ENCODE measurements around the gene SIX6. TPM values are rescaled to one million over a fixed set of nuclear protein-coding genes. Genes with fewer than 3 reads are reported as not detected.
A peak's percentile ranks its signal among the peaks of the same experiment; 100 is the strongest.

The SIX6 gene
- total RNA-seq, 1 experiment from 2014 or later, result not detected

DNA sequence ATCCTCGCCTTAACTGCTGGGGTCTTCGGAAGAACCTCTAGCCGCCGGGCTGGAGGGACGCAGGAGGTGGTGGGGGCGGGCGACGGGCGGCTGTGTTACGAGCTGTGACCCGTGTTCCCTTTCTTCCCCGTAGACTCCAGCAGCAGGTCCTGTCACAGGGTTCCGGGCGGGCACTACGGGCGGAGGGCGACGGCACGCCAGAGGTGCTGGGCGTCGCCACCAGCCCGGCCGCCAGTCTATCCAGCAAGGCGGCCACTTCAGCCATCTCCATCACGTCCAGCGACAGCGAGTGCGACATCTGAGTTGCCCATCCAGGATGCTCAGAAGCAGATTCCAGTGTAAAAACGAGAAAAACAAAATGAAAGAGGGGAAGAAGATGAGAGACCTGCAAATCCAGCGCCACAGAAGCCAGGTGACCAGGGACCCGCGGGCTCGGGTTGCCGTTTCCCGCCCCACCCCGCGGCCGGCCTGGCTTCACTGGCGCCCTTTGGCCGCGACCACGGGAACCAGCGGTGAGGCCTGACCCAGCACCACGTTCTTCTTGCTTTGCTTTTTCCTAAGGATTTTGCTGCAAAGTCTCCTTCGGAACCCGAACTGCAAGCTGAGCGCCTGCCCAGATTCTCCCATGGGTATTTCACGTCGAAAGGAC lies 2.1 kb downstream of the SIX6 start:
- Mint-ChIP-seq H3K36me3 (ENCODE audit: insufficient read depth in 1 of 3, low read depth in 3 of 3) (no peaks in the 10 kb centered on the region), H3K4me3 (peak overlapping the region; percentile 39 to 85; a peak in 4 of 5 replicates), H3K27ac (no peak overlapping the region), H3K27me3 (ENCODE audit: low read depth) (peaks cover 96% of the 10 kb centered on the region), H3K9me3 (peaks cover 3 to 17% of the 10 kb centered on the region in 2 experiments; a peak in 1 of 5 replicates), H3K4me1 (peaks cover 44 to 63% of the 10 kb centered on the region in 2 experiments)
- Histone ChIP-seq H2AK5ac (ENCODE audit: insufficient read length, low read length) (no peak overlapping the region), H4K5ac (ENCODE audit: insufficient read length, low read depth, low read length) (no peak overlapping the region), H3T11ph (ENCODE audit: low read length) (no peak overlapping the region), H2BK120ac (ENCODE audit: low read depth, low read length, poor library complexity, severe bottlenecking) (no peak overlapping the region), H3K23ac (ENCODE audit: insufficient read length, low read depth, low read length) (no peak overlapping the region), H4K91ac (ENCODE audit: insufficient read length, low read depth, low read length) (no peak overlapping the region), H3K79me2 (ENCODE audit: insufficient read depth, low read length) (no peaks in the 10 kb centered on the region), H3K4ac (ENCODE audit: low read depth, low read length) (no peak overlapping the region), H3K9me3 (ENCODE audit: control insufficient read depth, low read depth, low read length) (no peaks in the 10 kb centered on the region), H2BK20ac (ENCODE audit: low read depth, low read length, poor library complexity, severe bottlenecking) (no peak overlapping the region), H3K79me1 (ENCODE audit: insufficient read depth, low read depth, low read length, poor library complexity, severe bottlenecking) (no peaks in the 10 kb centered on the region), H3K27ac (ENCODE audit: insufficient read length, low read depth, low read length) (no peak overlapping the region), H3K4me1 (ENCODE audit: insufficient read depth, low read length) (peaks cover 4% of the 10 kb centered on the region; the same call in 1 of the 2 replicates), H3K4me2 (ENCODE audit: insufficient read depth, insufficient read length, low read length) (peak overlapping the region; percentile 83), H2BK12ac (ENCODE audit: insufficient read length, low read depth, low read length) (no peak overlapping the region), H2BK15ac (ENCODE audit: low read depth, low read length) (no peak overlapping the region), H2BK5ac (ENCODE audit: insufficient read length, low read length) (no peak overlapping the region), H3K27me3 (ENCODE audit: insufficient read depth, low read length) (peaks cover 72% of the 10 kb centered on the region), H2AFZ (ENCODE audit: low read length) (no peak overlapping the region), H4K8ac (replicated peaks; ENCODE audit: insufficient read length, low read depth, low read length) (no peak overlapping the region), H3K18ac (ENCODE audit: insufficient read length, low read depth, low read length) (no peak overlapping the region), H3K23me2 (ENCODE audit: insufficient read length, low read depth, low read length, poor library complexity, severe bottlenecking) (peaks cover 29% of the 10 kb centered on the region), H4K20me1 (ENCODE audit: control insufficient read depth, insufficient read depth, insufficient read length) (peaks cover 4% of the 10 kb centered on the region), H3K9ac (ENCODE audit: extremely low read depth, insufficient read length, low read length) (no peak overlapping the region), H3K14ac (ENCODE audit: insufficient read depth, low read length) (no peak overlapping the region), H3K56ac (ENCODE audit: insufficient read length, low read depth, low read length) (no peak overlapping the region)
- no CpG with 5 or more reads among the region's 49 CpGs for WGBS (ENCODE audit: extremely low coverage, insufficient read length, low lambda C conversion rate)
- TF ChIP-seq CTCF (conservative IDR thresholded peaks at IDR 0.05), result no peak
- DNase-seq, result peak; percentile 41
